Measurements from ENCODE around the gene SPNS1.

Gene SPNS1

GRCh38 chr16:28982949-28983348 is 8.4 kb downstream of the SPNS1 start:
- H3K36me3 ChIP-seq: peaks cover 10% of the 10 kb centered on the region
- no peak overlapping the region for H3K27ac ChIP-seq
- H3K4me3 ChIP-seq (ENCODE audit: low read depth in 1 of 2, low read length in 1 of 2): no peak overlapping the region
- no peaks in the 10 kb centered on the region for H3K27me3 ChIP-seq
- no peaks in the 10 kb centered on the region for H3K9me3 ChIP-seq
- TF ChIP-seq, protein P1, sequence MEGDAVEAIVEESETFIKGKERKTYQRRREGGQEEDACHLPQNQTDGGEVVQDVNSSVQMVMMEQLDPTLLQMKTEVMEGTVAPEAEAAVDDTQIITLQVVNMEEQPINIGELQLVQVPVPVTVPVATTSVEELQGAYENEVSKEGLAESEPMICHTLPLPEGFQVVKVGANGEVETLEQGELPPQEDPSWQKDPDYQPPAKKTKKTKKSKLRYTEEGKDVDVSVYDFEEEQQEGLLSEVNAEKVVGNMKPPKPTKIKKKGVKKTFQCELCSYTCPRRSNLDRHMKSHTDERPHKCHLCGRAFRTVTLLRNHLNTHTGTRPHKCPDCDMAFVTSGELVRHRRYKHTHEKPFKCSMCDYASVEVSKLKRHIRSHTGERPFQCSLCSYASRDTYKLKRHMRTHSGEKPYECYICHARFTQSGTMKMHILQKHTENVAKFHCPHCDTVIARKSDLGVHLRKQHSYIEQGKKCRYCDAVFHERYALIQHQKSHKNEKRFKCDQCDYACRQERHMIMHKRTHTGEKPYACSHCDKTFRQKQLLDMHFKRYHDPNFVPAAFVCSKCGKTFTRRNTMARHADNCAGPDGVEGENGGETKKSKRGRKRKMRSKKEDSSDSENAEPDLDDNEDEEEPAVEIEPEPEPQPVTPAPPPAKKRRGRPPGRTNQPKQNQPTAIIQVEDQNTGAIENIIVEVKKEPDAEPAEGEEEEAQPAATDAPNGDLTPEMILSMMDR (IDR thresholded peaks at IDR 0.05): no peak
- H3K4me1 ChIP-seq (ENCODE audit: control insufficient read depth in 1 of 2, insufficient read depth in 1 of 2, low read depth in 1 of 2, low read length in 1 of 2): peaks cover 25 to 31% of the 10 kb centered on the region in 2 experiments

GRCh38 chr16:28983644-28984043 is 9.1 kb downstream of the SPNS1 start:
- H3K9me3 ChIP-seq: no peaks in the 10 kb centered on the region
- TF ChIP-seq, protein P1 (IDR thresholded peaks at IDR 0.05): no peak
- no peak overlapping the region for H3K27ac ChIP-seq
- no peak overlapping the region for H3K4me3 ChIP-seq (ENCODE audit: low read depth in 1 of 2, low read length in 1 of 2)
- H3K27me3 ChIP-seq: no peaks in the 10 kb centered on the region
- peaks cover 18 to 24% of the 10 kb centered on the region in 2 experiments for H3K4me1 ChIP-seq (ENCODE audit: control insufficient read depth in 1 of 2, insufficient read depth in 1 of 2, low read depth in 1 of 2, low read length in 1 of 2)
- peaks cover 10% of the 10 kb centered on the region for H3K36me3 ChIP-seq

GRCh38 chr16:28984091-28984490 is 9.5 kb downstream of the SPNS1 start:
- Histone ChIP-seq H3K4me1 (ENCODE audit: control insufficient read depth in 1 of 2, insufficient read depth in 1 of 2, low read depth in 1 of 2, low read length in 1 of 2) (peaks cover 15 to 19% of the 10 kb centered on the region in 2 experiments), H3K36me3 (peaks cover 10% of the 10 kb centered on the region)

DNA sequence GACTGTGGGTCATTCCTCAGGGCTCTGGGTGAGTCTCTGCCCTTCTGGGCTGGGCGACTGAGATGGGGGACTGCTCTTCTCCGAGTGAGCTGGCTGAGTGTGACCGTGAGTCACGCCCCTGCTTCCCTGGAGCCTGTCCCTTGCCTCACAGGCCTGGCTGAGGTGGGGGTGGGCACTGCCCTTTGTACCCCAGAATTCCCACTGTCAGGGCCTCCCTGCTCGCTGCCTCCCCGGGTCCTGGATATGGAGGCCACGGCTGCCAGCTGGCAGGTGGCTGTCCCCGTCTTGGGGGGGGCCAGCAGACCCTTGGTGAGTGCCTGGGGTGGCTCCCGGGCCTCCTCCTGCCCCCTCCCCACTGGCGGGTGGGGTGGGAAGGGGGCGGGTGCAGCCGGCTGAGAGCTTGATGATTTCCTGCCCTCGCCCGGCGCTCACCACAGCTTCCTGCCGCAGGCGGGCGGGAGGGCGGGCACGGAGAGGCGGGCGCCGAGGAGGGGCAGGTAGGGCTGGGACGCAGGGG is 10.1 kb downstream of the SPNS1 start, which contains the start of gene LAT:
Gene LAT, plus strand, starts transcription at position 434 of the 517 bp plus-strand sequence. CDS start 366 bp downstream, outside the sequence.
- peaks cover 10% of the 10 kb centered on the region for H3K36me3 ChIP-seq
- no peak within 1 kb of the TSS for H3K27ac ChIP-seq
- no peaks in the 10 kb centered on the region for H3K27me3 ChIP-seq
- H3K9me3 ChIP-seq: no peaks in the 10 kb centered on the region
- H3K4me1 ChIP-seq (ENCODE audit: control insufficient read depth in 1 of 2, insufficient read depth in 1 of 2, low read depth in 1 of 2, low read length in 1 of 2): peaks cover 15 to 19% of the 10 kb centered on the region in 2 experiments
- H3K4me3 ChIP-seq (ENCODE audit: low read depth in 1 of 2, low read length in 1 of 2): peak within 1 kb of the TSS; percentile 47 to 62
- TF ChIP-seq, protein P1 (IDR thresholded peaks at IDR 0.05): no peak

More at GRCh38 chr16:28984091-28984490, 9.5 kb downstream of the SPNS1 start:
- Histone ChIP-seq H3K9me3 (no peaks in the 10 kb centered on the region), H3K4me3 (ENCODE audit: low read depth in 1 of 2, low read length in 1 of 2) (peak overlapping the region in 1 of 2 experiments; percentile 62), H3K27ac (no peak overlapping the region), H3K27me3 (no peaks in the 10 kb centered on the region)
- TF ChIP-seq, protein P1 (IDR thresholded peaks at IDR 0.05): no peak

DNA sequence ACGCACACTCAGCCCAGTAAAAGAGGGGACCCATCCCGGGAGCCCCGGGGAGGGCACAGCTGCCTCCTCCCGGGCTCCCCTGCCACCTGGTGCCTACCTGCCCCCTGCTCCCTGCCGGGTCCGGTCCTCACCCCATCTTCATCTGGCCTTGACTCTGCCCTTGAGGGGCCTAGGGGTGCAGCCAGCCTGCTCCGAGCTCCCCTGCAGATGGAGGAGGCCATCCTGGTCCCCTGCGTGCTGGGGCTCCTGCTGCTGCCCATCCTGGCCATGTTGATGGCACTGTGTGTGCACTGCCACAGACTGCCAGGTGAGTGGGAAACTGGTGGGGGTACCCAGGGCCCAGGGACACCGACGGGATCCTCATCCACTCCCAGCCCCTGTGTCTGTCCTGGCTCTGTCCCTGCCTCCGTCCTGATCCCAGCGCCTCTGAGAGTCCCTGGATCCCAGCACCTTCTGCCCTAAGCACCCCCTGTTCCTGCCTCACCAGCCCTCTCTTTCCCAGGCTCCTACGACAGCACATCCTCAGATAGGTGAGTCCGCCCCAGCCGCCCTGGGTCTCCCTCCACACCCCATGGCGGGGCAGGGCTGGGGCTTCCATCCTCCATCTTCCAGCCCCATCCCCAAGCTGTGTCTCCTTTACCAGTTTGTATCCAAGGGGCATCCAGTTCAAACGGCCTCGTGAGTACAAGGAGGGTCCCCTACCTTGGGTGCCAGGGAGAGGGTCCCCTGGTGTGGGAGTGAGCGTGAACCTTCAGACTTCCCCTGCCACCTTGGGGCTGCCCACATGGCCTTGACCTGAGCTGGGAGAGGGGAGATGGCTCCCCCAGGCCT is 10.8 kb downstream of the SPNS1 start:
- peaks cover 10% of the 10 kb centered on the region for H3K36me3 ChIP-seq
- H3K27ac ChIP-seq: no peak overlapping the region
- peak overlapping the region; percentile 47 to 62 for H3K4me3 ChIP-seq (ENCODE audit: low read depth in 1 of 2, low read length in 1 of 2)

More for the DNA sequence above, 10.8 kb downstream of the SPNS1 start:
- Histone ChIP-seq H3K4me1 (ENCODE audit: control insufficient read depth in 1 of 2, insufficient read depth in 1 of 2, low read depth in 1 of 2, low read length in 1 of 2) (peaks cover 15 to 19% of the 10 kb centered on the region in 2 experiments), H3K27me3 (no peaks in the 10 kb centered on the region), H3K9me3 (no peaks in the 10 kb centered on the region)
- TF ChIP-seq, protein P1 (IDR thresholded peaks at IDR 0.05): no peak
